ENCODE results near the gene PLCB1. TPM values are rescaled to one million over a fixed set of nuclear protein-coding genes. Genes with fewer than 3 reads are reported as not detected.

The PLCB1 gene
- total RNA-seq, 4 donors from 2014 or later = 72.9 to 115 (median 76.3) TPM

DNA sequence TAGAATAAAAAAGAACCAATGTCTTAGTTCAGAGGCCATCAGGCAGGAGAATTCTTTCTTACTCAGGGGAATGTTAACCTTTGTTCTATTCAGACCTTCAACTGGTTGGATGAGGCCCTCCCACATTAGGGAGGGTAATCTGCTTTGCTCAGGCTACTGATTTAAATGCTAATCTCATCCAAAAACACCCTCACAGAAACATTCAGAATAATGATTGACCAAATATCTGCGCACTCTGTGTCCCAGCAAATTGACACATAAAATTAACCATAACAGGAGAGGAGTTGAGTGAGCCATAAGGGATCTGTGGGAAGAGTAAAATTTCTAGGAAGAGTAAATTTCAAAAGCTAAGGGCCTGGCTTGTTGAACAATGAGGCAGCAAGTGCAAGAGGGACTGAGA is 702.8 kb downstream of the PLCB1 start:
- no peak for DNase-seq (ENCODE audit: extremely low spot score)
- no peak for TF ChIP-seq POLR2AphosphoS5 (IDR thresholded peaks at IDR 0.05)
- TF ChIP-seq EP300 (IDR thresholded peaks at IDR 0.05) = no peak
- no peak for TF ChIP-seq POLR2A (IDR thresholded peaks at IDR 0.05; ENCODE audit: low read depth)
- TF ChIP-seq, protein P1, sequence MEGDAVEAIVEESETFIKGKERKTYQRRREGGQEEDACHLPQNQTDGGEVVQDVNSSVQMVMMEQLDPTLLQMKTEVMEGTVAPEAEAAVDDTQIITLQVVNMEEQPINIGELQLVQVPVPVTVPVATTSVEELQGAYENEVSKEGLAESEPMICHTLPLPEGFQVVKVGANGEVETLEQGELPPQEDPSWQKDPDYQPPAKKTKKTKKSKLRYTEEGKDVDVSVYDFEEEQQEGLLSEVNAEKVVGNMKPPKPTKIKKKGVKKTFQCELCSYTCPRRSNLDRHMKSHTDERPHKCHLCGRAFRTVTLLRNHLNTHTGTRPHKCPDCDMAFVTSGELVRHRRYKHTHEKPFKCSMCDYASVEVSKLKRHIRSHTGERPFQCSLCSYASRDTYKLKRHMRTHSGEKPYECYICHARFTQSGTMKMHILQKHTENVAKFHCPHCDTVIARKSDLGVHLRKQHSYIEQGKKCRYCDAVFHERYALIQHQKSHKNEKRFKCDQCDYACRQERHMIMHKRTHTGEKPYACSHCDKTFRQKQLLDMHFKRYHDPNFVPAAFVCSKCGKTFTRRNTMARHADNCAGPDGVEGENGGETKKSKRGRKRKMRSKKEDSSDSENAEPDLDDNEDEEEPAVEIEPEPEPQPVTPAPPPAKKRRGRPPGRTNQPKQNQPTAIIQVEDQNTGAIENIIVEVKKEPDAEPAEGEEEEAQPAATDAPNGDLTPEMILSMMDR (IDR thresholded peaks at IDR 0.05) = no peak
- 46% methylated on average over 1 of the region's 1 CpG for WGBS
- no peaks in the 10 kb centered on the region for H3K27me3 ChIP-seq
- intact Hi-C loops (cut with DNase I) = no loop called here
- no peaks in the 10 kb centered on the region for H3K36me3 ChIP-seq
- no peaks in the 10 kb centered on the region for H3K9me3 ChIP-seq
- no peaks in the 10 kb centered on the region for H3K4me1 ChIP-seq
- H3K27ac ChIP-seq (replicated peaks in 1 of 4) = no peak overlapping the region
- no peak overlapping the region for H3K4me3 ChIP-seq

DNA sequence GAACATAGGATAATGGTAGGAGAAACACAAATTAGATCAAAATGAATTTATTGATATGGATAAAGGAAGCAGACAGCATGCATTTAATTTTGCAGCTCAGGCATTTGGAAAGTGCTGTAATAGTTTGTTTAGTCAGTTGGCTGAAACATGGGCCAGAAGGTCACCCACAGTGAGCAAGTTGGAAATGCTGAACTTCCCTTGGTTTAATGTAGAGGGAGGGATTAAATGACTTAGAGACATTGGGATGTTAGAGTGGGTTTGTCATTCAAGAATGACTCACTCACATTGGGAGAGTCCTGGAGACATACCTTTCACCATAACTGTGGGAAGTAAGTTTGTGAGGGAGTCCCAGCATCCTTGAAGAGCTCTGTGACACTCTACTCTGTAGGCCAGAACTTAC is 705.3 kb downstream of the PLCB1 start:
- TF ChIP-seq POLR2AphosphoS5 (IDR thresholded peaks at IDR 0.05) (no peak), EP300 (IDR thresholded peaks at IDR 0.05) (no peak), POLR2A (IDR thresholded peaks at IDR 0.05; ENCODE audit: low read depth) (no peak)
- H3K4me3 ChIP-seq = no peak overlapping the region
- H3K27ac ChIP-seq (replicated peaks in 1 of 4) = no peak overlapping the region
- H3K9me3 ChIP-seq = no peaks in the 10 kb centered on the region
- no peaks in the 10 kb centered on the region for H3K36me3 ChIP-seq
- H3K27me3 ChIP-seq = no peaks in the 10 kb centered on the region
- no peak for DNase-seq (ENCODE audit: extremely low spot score)
- intact Hi-C loops (cut with DNase I) = no loop called here
- H3K4me1 ChIP-seq = no peaks in the 10 kb centered on the region

DNA sequence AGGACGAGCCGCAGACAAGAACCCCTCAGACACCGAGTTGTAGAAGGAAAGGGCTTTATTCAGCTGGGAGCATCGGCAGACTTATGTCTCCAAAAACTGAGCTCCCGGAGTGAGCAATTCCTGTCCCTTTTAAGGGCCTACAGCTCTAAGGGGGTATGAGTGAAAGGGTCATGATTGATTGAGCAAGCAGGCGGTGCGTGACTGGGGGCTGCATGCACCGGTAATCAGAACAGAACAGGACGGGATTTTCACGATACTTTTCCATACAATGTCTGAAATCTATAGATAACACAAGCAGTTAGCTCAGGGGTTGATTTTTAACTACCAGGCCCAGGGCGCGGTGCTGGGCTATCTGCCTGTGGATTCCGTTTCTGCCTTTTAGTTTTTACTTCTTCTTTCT is 710.5 kb downstream of the PLCB1 start:
- Histone ChIP-seq H3K4me3 (no peak overlapping the region), H3K27me3 (no peaks in the 10 kb centered on the region), H3K27ac (replicated peaks in 1 of 4) (no peak overlapping the region), H3K36me3 (no peaks in the 10 kb centered on the region), H3K9me3 (no peaks in the 10 kb centered on the region), H3K4me1 (no peaks in the 10 kb centered on the region)
- TF ChIP-seq POLR2A (IDR thresholded peaks at IDR 0.05; ENCODE audit: low read depth) = no peak
- TF ChIP-seq, protein P1 (IDR thresholded peaks at IDR 0.05) = no peak
- WGBS = 95% methylated on average over 13 of the region's 13 CpGs
- intact Hi-C loops (cut with DNase I) = no loop called here
- peak; percentile 64 for DNase-seq (ENCODE audit: extremely low spot score)

DNA sequence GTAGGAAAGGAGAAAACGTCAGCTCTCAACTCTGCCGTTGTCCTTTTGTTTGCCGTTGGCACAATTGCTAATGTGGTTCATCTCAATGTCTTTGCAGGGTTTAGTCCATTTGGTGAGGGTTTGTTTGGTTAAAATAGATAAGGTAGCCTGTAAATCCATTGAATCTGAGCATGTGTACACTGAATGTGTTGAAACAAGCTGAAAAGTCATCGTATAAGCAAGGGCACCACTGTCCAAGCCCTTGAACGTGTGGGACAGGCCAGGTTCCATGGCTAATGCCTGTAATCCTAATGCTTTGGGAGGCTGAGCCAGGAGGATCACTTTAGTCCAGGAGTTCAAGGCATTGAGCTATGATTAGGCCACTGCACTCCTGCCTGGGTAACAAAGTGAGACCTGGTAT is 712.1 kb downstream of the PLCB1 start:
- WGBS = 95% methylated on average over 5 of the region's 5 CpGs
- no peak for DNase-seq (ENCODE audit: extremely low spot score)
- intact Hi-C loops (cut with DNase I) = no loop called here
- Histone ChIP-seq H3K36me3 (no peaks in the 10 kb centered on the region), H3K9me3 (no peaks in the 10 kb centered on the region), H3K27me3 (no peaks in the 10 kb centered on the region), H3K4me3 (no peak overlapping the region), H3K4me1 (peaks cover 0 to 7% (median 0%) of the 10 kb centered on the region in 4 donors), H3K27ac (replicated peaks in 1 of 4) (no peak overlapping the region)
- TF ChIP-seq POLR2AphosphoS5 (IDR thresholded peaks at IDR 0.05) (no peak), EP300 (IDR thresholded peaks at IDR 0.05) (no peak), POLR2A (IDR thresholded peaks at IDR 0.05; ENCODE audit: low read depth) (no peak)
- TF ChIP-seq, protein P1 (IDR thresholded peaks at IDR 0.05) = no peak

DNA sequence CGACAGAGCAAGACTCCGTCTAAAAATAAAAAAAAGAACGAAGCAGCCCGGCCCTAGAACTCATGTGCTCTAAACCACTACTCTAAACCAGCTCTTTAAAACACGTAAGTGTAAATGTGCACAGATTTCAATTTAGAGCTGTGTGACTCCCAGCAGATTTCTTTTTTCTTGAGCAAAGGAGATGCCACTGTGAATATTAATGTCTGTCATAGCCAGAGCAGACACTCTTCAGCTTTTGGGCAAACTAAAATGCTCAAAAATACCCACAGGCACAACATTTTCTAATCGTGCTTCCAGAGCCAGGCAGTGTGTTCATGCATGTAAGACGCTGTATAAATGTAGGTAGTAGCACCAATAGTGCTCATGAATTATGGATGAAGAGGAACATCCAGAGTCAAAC is 717.9 kb downstream of the PLCB1 start:
- TF ChIP-seq, protein P1 (IDR thresholded peaks at IDR 0.05) = no peak
- no peak for TF ChIP-seq POLR2A (IDR thresholded peaks at IDR 0.05; ENCODE audit: low read depth)
- no peak for TF ChIP-seq EP300 (IDR thresholded peaks at IDR 0.05)
- no peak for TF ChIP-seq POLR2AphosphoS5 (IDR thresholded peaks at IDR 0.05)
- Histone ChIP-seq H3K4me1 (peaks cover 11 to 49% (median 37%) of the 10 kb centered on the region in 4 donors), H3K27me3 (no peaks in the 10 kb centered on the region), H3K36me3 (no peaks in the 10 kb centered on the region), H3K9me3 (no peaks in the 10 kb centered on the region), H3K4me3 (no peak overlapping the region), H3K27ac (replicated peaks in 1 of 4) (no peak overlapping the region)
- DNase-seq (ENCODE audit: extremely low spot score) = no peak
- WGBS = 95% methylated on average over 7 of the region's 7 CpGs
- intact Hi-C loops (cut with DNase I) = loop anchor here (5.0 to 10.0 kb wide), 4 partner anchors 222 to 545 kb away; no protein-coding TSS in a partner anchor

Measured in esophagus muscularis mucosa (tissue), 4 donors.